GM20431 (cell line): ENCODE results near the gene SCN1B.
"Not testable (repeated sequence)": the region's sequence is repeated elsewhere in the genome, so short reads cannot be mapped to it uniquely, and the experiment has no call there.

Experiments used
- in situ Hi-C: fragments of 300-500 bp; cut with MseI, MboI; formaldehyde crosslinking; loops from one replicate; pipeline ENCODE4 v1.15.0; 2020; ENCODE audit warnings: low sequenced_read_pairs; ENCODE audit not compliant: unreplicated experiment

Gene SCN1B

DNA sequence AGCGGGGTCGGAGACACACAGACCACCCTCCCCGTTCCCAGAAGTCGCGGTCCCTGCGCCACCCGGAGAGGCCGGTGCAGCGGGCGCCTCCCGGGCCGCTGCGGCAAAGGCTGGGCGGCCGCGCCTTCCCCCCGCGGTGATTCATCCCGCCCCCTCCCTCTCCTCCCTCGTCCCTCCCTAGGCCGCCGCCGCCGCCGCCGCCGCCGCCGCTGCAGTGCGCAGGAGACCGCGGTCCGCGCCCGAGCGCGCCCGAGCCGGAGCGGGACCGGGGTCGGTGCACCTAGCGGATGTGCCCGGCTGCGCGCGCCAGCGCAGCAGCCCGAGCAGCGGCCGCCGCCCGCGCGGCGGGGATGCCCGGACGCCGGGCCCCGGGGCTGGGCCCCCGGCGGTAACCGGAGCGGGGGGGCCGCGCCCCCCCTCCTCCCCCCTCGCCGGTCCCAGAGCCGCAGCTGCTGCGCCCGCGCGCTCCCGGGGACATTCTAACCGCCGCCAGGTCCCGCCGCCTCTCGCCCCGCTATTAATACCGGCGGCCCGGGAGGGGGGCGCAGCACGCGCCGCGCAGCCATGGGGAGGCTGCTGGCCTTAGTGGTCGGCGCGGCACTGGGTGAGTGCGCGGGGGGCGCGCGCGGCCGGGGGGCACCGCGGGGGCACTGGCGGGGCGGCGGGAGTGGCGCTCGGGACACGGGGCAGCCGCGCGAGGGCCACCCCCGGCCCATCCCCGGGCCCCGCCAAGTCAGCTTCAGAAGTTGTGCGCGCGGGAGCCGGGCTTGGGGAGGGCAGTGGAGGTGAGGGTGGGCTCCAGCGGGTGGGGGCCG is at the start of gene SCN1B:
SCN1B (plus strand) TSS at position 214 of the 815 bp plus-strand sequence; CDS start at position 565, 351 bp downstream.
- in situ Hi-C loops = no loop called here

DNA sequence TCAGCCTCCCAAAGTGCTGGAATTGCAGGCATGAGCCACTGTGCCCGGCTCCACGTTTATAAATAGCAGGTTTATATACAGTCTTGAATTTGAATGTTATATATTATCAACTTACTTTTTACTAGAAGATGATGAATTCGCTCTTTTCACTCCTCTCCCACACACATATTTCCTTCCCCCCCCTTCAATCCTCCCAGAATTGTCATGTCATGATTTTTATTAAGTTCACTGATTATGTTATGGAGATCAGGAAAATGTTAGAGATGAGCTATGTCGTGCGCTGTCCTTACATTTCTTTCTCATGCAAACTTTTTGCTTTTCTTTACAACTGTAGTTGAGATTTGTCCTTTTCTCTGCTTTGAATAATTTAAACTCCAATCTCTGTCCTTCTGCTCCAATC is 48.0 kb upstream of the SCN1B start:
- in situ Hi-C loops = no loop called here

DNA sequence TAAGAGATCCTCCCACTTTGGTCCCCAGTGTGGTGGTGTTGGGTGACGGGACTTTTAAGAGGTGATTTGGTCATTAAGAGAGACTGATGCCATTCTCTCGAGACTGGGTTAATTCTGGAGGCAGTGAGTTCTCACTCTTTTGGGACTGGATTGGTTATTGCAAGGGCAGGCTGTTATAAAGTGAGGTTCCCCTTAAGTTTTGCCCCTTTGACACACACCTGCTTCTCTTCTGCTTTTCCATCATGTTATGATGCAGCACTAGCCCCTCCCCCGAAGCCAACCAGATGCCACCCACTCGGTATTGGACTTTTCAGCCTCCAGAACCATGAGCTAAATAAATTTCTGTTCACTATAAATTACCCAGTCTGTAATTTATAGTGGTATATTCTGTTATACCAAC is 46.5 kb upstream of the SCN1B start:
- in situ Hi-C loops = no loop called here

DNA sequence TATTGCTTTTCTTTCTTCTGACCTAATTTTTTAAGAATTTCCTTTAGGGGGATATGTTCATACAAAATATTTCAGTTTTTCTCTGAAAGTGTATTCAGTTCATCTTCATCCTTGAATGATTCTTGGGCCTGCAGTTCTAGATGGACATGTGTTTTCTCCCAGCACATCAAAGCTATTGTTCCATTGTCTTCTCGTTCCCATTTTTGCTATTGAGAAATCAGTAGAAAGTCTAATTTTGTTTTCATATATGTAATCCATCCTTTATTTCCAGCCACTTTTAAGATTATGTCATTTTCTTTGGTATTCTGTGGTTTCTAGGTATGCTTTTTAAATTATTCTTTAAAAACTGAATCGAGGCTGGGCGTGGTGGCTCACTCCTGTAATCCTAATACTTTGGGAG is 46.0 kb upstream of the SCN1B start:
- in situ Hi-C loops = no loop called here

DNA sequence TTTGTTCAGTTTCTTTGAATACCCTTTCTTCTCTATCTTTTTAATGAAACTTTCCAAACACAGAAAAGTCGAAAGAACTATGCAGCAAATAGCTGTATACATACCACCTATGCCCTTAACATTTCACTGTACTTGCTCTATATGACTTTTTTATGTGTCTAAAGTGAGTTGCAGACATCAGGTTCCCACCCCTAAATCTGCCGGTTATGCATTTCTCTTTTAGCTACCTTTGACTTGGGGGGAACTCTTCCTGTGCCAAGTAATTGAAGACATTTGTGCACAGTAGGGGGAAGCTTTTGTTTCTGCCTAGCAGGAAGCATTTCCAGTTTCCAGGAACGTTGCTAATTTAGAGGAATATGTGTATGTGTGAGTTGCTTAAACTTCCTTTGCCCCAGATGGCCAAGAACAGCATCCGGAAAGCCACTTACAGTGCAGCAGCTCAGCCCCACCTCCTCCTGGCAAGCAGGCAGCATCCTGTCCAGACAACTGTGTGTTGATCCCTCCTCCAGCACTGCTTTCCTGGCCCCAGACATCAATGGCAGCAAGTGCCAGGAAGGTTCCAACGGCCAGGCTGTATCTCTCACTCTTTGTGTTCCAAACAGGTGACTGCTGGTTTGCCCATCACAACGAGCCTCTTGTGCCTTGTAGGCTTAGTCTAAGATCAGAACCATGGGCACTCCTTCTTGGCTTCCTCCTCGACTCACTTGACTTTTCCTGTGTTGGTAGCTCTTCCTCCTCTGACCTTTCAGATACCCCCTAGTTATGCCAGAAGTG is 44.8 kb upstream of the SCN1B start:
- in situ Hi-C loops = no loop called here

GRCh38 chr19:34988119-34988518 is 42.2 kb upstream of the SCN1B start:
- in situ Hi-C loops = no loop called here

DNA sequence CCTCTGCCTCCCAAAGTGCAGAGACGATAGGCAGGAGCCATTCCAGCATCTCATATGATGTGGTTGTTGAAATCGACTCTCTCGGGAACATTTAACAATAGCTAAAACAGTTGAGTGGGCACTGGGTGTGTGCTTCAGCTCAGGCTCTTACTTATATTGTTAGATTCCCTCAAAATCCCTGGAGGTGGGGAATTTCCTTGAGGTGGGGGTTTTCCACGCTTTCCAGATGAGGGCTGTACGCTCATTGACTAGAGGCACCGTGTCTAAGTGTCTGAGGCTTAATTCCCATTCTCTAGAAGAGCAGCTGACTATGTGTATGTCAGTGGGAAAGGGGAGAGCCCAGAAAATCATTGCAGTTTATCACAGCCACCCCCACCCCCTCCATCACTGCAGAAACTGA is 41.0 kb upstream of the SCN1B start:
- in situ Hi-C loops = no loop called here

GRCh38 chr19:34990578-34991192 is 39.6 kb upstream of the SCN1B start:
- in situ Hi-C loops = no loop called here

DNA sequence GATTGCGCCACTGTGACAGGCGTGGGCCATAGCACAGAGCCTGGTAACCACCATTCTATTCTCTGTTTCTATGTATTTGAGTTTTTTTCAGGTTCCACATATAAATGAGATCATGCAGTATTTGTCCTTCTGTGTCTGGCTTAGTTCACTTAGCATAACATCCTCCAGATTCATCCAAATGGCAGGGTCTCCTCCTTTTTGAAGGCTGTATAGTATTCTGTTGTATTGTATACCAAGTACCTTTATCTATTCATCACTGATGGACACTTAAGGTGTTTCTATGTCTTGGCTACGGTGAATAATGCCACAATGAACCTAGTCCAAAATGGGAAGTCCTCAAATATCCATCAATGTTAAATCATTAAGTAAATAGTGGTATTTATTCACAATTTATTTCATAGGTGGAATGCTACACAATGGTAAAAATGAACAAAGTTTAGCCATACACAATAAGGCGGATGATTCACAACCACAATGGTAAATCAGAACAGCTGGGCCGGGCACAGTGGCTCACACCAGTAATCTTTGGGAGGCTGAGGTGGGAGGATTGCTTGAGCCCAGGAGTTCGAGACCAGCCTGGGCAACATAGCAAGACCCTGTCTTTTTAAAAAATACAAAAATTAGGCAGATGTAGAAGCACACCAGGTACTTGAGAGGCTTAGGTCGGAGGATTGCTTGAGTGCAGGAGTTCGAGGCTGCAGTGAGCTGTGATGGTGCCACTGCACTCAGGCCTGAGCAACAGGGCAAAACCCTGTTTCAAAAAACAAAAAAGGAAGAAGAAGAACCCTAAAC is 38.5 kb upstream of the SCN1B start:
- in situ Hi-C loops = no loop called here

DNA sequence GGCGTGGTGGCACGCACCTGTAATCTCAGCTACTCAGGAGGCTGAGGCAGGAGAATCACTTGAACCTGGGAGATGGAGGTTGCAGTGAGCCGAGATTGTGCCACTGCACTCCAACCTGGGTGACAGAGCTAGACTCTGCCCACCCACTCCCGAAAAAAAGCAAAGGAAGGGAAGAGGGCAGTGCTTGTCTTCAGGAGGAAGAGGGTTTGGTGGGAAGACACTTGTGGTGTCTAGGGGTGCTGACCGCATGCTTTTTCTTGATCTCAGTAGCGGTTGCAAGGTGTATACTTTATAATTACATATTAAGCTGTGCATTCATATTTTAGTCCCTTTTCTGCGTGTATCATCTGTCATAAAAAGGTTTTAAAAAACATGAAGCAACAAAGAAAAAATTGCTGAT is 37.7 kb upstream of the SCN1B start:
- in situ Hi-C loops = not testable (repeated sequence)

- in situ Hi-C loops = no loop called here
Measured at GRCh38 chr19:34994286-34994642, 36.0 kb upstream of the SCN1B start.

DNA sequence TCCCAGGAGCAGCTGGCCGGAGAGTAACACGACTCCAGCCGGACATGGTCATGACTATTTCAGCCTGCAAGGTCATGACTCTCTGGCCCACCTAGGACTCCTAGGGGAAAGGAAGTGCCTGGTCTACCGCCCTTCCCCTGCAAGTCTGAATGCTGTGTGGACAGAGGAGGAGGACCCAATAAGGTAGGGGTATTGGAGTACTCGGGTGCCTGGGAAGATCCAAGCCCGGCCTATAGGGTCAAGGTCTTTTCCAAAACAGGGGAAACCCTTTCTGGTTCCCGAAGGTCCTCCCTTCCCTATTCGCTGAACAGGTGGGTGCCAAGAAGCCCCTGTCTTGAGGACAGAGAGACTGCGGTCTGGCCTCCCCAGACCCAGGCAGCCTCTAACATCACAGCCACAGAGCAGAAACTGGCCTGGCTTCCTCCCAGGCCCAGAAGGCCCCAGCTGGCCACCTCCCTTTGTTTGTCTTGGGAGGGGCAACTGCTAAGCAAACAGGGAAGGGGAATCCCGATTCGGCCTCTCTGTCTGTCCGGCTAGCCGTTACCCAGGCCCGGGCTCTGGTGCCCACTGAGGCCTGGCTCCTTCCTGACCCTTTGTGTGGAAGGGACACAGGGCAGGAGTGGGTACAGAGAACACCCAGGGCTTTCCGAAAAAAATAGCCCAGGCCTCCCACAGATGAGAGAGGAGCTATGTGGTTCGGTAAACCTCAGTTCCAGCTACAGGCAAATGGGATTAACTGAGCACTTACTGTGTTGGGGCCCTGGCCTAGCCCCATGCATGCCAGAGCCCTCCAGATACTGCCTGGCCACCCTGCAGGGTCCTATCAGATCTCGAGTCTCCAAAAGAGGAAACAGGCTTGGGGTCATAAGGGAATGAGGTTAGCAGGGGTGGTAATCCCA is 35.4 kb upstream of the SCN1B start:
- in situ Hi-C loops = no loop called here

- in situ Hi-C loops = no loop called here
Measured at GRCh38 chr19:34995551-34995950, 34.7 kb upstream of the SCN1B start.

DNA sequence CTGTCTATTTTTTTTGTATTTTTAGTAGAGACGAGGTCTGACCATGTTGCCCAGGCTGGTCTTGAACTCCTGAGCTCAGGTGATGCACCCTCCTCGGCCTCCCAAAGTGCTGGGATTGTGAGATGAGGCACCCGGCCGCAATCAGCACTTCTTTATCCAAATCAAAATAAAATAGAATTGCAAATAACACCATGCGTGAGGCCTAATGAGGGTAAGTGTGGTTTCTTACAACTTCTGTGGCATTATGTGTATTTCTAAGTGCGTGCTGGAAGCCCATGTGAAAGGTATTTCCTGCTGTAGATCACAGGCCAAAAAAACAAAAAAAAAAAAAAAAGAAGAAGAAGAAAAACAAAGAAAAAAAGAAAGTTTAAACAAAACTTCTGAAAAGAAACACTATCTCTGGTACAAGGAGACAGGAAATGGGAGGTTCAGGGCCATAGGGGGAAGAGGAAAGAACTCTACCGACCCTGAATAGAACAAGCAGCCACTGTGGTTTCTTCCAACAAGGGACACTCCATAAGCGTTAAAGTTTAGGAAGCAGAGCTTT is 33.1 kb upstream of the SCN1B start:
- in situ Hi-C loops = no loop called here

DNA sequence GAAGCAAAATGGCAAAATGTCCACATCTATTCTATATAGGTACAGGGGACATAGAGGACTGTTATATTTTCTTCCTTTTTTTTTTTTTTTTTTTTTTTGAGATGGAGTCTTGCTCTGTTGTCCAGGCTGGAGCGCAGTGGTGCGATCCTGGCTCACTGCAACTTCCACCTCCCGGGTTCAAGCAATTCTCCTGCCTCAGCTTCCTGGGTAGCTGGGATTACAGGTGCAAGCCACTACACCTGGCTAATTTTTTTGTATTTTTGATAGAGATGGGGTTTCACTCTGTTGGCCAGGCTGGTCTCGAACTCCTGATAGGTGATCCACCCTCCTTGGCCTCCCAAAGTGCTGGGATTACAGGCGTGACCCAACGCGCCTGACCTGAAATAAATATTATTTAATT is 32.0 kb upstream of the SCN1B start:
- in situ Hi-C loops = not testable (repeated sequence)

- in situ Hi-C loops = no loop called here
Measured at GRCh38 chr19:34998777-34999497, 31.3 kb upstream of the SCN1B start.

DNA sequence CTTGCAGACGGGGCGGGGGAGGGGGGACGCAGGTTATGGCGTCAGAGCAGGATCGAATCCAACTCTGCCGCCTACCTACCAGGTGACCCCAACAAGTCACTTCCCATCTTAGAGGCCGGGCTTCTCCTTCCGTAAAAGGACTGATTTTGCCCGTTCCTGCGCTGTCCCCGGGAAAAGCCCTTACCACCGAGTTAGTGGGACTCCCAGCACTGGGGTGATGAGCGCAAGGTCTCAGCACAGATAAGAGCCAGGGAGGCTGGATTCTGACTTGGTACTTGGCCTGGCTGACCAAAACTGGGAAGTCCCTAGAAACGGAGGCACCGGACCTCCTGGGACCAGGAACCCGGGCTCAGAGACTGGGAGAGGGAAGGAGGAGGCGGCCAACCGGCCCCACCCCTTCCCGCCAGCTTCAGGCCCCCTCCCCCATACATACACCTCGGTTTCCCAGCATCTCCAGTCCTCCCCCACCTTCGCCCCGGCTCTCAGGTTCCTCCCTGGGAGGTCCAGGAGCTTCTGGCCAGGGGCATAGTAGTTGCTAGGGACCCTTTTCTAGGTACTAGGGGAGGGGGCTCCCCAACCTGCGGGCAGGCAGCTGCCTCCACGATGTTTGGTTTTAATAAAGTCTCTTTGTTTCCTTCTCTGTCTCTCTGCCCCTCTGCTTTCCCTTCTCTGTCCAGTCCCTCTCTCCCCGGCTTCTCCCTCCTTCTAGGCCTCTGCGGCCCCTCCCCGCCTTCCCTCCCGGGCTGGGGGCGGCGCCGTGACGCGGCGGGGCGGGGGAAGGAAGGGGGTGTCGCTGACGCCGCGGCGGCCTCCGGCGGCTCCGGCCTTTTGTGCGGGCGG is 30.6 kb upstream of the SCN1B start, which contains the start of gene GRAMD1A:
GRAMD1A (plus strand) TSS at position 826 of the 840 bp plus-strand sequence. CDS start 156 bp downstream, outside the sequence.
- in situ Hi-C loops = no loop called here

DNA sequence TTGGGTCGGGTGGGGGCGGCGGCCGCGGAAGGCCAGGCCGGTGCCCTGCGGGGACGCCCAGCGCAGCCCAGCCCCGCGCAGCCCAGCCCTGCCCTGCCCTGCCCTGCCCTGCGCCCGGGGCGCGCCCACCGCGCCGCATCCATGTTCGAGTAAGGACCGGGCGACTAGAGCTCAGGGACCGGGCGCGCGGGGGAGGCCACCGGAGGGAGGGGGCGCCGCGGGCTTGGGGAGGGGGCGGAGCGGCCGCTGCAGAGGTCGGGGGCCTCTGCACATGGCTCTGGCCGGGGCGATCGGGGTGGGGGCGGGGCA is 30.0 kb upstream of the SCN1B start:
- in situ Hi-C loops = no loop called here
